Stimulated activated CD8-positive, alpha-beta memory T cell treated with anti-CD3 and anti-CD28 coated beads, Interleukin-12 subunit alpha, Interleukin-12 subunit beta, amount 100 ng/mL, for 1 hour (primary cell): ENCODE data around the gene MTA1.

ENCODE experiments used
- DNase-seq: peaks from one replicate; pipeline ENCODE4 v3.0.0-alpha.2; 2020; ENCODE audit warnings: low read depth

The MTA1 gene

DNA sequence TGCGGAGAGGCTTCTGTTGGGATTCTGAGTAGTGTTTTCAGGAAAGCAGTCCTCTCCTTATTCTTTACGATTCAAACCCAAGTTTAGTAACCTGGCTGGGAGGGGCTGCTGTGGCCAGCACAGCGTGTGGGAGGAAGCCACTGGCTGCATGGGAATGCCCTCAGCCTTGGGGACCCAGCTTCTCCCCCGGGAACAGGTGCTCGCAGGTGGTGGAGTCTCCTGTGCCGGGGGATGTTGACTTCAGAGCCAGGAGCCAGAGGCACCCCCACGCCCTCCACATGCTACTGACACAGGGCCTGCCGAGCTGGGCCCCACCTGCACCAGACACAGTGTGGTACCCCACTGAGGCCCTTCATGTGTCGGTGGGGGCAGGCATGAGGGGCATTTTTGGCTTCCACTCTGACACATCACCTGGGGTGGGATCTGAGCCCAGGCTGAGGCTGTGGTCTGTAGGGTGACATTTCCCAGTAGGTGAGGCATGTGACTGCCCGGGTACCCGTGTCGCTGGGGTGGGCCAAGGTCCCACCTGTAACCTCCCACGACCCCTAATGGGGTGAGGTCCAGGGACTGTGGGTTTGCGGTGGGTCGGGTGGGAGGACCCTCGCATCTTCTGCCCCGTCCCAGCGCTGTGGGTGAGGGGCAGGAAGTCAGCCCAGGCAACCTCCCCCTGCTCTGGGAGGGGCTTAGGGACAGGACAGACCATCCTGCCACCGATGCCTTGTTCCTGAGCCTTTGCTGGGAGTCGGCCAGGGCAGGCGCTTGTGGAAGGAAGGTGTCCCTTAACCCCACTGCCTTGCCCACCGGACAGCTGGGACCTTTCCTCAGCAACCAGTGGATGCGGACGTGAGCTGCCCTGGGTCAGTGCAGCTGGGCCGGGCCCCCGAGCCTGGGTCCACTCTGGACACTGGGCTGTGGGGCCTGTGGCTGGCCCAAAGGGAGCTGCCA lies 26.5 kb downstream of the MTA1 start:
- DNase-seq: no peak

- DNase-seq: no peak
These were observed 27.3 kb downstream of the MTA1 start for GRCh38 chr14:105446971-105447370.

GRCh38 chr14:105447651-105448640 lies 28.3 kb downstream of the MTA1 start:
- DNase-seq: no peak

DNA sequence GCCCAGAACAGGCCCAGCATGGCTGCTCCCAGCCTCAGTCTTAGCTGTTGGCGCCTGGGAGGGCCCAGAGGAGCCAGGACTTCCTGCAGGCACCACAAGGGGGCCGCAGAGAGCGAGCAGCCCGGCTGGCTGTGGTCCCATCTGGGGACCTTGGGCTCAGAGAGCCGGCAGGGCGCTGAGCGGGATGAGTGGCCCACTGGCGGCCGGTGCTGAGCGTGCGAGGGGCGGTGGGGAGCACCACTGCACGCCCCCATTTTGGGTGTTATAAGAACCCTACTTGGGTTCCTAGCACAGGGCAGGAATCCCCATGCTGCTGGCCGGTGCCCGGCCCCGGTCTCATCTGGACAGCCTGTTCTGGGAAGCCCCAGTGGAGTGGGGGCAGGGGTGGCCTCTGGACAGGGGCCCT lies 29.1 kb downstream of the MTA1 start:
- peak; percentile 49 for DNase-seq

DNA sequence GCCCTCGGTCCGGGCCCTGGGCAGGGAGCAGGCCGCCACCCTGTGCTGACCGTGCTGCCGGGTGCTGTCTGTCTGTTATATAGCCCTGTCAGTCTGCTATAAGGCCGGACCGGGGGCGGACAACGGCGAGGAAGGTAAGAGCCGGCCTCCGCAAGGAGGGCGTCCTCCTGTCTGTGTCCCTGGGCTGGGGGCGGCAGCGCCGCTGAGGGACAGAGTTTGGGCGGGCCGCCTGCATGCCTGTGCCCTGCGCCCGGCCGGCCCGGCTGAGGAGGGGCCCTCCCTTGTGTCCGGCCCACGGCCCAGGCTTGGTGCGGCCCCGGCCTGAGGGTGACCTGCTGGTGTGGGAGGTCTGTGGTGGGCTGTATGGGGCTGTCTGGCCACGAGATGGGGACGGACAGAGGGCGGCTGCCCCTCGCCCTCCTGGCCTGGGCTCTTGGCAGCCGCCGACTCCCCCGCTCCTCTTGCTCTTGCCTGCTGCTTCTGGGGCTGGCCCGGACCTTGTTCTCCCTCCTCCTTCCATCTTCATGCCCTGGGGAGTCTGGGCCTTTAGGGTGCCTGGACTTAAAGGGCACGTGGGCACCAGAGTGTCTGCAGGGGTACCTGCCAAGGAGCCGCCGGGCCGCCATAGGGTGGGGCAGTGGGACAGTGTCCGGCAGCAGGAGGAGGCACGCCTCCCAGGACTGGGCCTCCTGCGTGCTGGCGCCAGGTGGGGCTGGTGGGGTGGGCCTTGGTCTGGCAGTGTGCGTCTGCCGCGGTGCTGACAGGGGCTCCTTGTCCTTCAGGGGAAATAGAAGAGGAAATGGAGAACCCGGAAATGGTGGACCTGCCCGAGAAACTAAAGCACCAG lies 29.9 kb downstream of the MTA1 start:
- DNase-seq: no peak

DNA sequence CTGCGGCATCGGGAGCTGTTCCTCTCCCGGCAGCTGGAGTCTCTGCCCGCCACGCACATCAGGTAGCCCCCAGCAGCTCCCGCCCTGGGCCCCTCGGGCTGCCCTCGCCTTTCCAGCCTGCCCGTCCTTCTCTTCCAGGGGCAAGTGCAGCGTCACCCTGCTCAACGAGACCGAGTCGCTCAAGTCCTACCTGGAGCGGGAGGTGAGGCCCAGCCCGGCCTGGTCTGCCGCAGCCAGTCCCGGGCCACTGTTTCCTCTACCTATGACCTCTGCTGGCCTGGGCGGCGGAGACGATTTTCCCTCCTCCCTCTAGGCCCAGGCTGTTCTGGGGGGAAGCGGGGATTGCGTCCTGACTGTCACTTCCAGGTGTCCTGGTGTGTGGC lies 30.5 kb downstream of the MTA1 start:
- no peak for DNase-seq

DNA sequence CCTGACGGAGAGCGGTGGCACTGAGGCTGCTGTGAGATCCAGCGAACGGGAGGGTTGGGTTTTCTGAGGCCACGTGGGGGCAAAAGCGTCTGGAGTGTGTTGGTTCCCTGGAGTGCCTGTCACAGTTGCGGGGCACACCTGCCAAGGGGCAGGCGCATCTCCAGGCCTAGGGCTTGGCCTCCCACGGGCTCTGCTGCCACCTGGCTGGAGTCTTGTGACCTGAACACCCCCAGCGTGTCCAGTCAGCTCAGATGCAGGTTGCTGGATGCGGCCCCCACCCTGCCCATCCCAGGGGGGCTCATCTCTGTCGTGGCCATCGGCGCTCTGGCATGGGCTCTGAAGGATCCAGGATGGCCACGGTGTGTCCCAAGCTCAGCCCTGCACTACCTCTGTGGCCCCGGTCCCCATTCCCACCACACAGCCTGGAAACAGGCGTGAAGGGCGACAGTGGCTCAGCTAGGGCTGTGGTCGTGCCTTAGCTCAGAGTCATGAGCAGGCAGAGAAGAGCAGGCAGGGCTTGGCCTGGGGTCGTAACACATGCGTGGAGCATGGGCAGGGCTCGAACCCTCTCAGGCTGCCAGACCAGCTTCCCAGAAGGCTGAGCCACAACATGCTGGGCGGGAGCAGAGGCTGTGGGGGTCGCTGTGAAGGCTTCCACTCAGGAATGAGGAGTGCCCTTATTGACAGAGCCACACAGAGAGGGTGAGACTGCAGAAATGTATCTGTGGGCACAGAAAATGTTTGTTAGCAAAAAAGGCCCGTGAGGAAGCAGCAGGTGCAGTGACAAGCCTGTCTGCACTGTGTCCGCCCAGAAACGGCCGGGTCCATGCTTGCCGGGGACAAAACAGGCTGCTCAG lies 31.5 kb downstream of the MTA1 start:
- no peak for DNase-seq

- no peak for DNase-seq
These were observed 33.3 kb downstream of the MTA1 start for GRCh38 chr14:105452963-105453362.

GRCh38 chr14:105453847-105454246 lies 34.2 kb downstream of the MTA1 start:
- DNase-seq: no peak

DNA sequence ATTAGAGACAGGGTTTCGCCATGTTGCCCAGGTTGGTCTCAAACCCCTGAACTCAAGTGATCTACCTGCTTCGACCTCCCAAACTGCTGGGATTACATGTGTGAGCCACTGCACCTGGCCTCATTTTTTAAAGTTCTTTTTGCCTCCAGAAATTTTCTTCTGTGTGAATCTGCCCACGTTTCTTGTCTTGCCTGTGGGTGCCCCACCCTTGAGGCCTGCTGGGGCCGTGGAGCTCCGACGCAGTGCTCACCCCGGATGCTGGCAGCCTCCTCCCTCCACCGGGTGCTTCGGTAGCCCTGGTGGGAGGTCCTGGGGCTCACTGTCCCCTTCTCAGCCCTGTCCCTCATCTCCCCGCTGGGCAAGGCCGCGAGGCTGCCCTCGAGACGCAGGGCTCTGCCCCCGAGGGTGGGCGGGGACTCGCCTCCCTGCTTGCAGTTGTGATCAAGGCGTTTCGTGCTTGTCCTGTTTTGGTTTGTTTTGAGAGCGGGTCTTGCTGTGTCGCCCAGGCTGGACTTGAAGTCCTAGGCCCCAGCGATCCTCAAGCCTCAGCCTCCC lies 35.5 kb downstream of the MTA1 start:
- no peak for DNase-seq

GRCh38 chr14:105455766-105456660 lies 36.4 kb downstream of the MTA1 start:
- DNase-seq: no peak

- DNase-seq: no peak
These were observed 37.4 kb downstream of the MTA1 start for GRCh38 chr14:105456736-105457617.

DNA sequence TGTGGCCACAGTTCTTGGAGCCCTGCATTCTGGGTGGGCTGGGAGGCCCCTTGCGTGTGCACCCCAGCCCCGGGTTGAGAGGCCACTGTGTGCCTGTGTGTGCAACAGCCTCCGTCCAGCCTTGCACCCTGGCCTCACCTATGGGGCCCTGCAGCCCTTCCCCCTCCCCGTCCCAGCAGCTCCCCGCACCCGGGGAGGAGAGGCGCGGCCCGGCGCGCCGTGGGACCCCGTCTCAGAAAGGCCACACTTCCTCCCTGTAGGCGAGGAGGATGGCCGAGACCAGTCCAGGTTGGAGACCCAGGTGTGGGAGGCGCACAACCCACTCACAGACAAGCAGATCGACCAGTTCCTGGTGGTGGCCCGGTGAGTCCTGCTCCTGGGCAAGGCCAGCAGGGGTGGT lies 38.4 kb downstream of the MTA1 start:
- no peak for DNase-seq

GRCh38 chr14:105458571-105458970 lies 38.9 kb downstream of the MTA1 start:
- no peak for DNase-seq

DNA sequence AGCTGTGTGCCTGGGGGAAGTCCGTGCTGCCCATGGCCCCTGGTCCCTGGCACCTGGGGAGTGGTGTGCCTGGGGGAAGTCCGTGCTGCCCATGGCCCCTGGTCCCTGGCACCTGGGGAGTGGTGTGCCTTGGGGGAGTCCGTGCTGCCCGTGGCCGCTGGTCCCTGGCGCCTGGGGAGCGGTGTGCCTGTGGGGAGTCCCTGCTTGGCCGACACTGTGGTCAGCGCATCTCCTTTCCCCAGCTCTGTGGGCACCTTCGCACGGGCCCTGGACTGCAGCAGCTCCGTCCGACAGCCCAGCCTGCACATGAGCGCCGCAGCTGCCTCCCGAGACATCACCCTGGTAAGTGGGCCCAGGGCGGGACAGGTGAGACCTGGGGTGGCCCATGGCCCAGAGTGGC lies 40.5 kb downstream of the MTA1 start:
- DNase-seq: no peak

- no peak for DNase-seq
These were observed 41.0 kb downstream of the MTA1 start for GRCh38 chr14:105460616-105461015.

GRCh38 chr14:105461903-105462302 lies 42.3 kb downstream of the MTA1 start:
- DNase-seq: no peak

DNA sequence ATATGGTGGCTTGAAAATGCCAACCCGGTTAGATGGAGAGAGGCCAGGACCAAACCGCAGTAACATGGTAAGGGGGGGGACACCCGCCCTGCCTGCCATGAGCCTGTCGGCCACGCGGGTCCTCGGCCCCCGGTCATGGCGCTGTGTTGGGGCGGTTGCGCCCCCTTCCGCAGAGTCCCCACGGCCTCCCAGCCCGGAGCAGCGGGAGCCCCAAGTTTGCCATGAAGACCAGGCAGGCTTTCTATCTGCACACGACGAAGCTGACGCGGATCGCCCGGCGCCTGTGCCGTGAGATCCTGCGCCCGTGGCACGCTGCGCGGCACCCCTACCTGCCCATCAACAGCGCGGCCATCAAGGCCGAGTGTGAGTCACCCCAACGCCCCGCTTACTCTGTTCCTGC lies 44.9 kb downstream of the MTA1 start:
- DNase-seq: no peak
